NCI-H146 treated with DMSO at 0.1 percent for 48 hours (cell line): ENCODE results near the gene C4orf33.
"Not testable (repeated sequence)": the region's sequence is repeated elsewhere in the genome, so short reads cannot be mapped to it uniquely, and the experiment has no call there.

Experiments used
- DNase-seq: peaks from one replicate; lab custom pipeline; 2025; ENCODE audit not compliant: unreplicated experiment; lab: John Stamatoyannopoulos, UW

Gene C4orf33

DNA sequence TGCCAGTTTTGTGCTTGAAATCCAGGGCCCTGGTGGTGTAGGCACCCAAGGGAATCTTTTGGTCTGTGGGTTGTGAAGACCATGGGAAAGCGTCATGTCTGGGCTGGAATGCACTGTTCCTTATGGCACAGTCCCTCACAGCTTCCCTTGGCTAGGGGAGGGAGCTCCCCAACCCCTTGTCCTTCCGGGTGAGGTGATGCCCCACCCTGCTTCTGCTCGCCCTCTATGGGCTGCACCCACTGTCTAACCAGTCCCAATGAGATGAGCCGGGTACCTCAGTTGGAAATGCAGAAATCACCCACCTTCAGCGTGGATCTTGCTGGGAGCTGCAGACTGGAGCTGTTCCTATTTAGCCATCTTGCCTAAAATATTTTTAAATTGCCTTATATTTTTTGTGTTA is 30.7 kb downstream of the C4orf33 start:
- DNase-seq = not testable (repeated sequence)

DNA sequence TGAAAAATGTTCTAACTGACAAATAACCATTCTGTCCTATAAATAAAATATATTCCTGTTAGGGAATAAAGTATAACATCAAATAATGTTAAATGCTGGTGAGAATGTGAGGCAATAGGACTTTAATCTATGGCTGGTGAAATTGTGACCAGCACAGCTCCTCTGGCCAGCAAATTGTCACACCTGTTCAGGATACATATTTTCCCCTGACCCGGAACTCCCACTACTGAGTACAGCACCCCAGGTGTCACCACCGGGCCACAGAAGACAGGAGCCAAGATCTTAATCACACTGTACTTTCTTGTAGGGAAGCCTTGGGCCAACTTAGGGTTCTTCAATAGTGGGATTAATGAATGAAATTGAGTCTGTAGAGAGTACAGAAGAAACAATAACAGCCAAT is 33.2 kb downstream of the C4orf33 start:
- DNase-seq = no peak

DNA sequence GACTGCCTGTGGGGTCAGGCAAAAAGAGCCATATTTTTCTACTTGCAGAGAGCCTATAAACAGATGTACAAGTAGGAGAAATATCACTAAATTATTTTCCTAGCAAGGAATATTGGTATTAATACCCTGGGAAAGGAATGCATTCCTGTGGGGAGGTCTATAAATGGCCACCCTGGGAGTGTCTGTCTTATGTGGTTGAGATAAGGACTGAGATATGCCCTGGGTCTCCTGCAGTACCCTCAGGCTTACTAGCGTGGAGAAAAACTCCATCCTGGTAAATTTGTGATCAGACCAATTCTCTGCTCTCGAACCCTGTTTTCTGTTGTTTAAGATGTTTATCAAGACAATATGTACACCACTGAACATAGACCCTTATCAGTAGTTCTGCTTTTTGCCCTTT is 35.4 kb downstream of the C4orf33 start:
- no peak for DNase-seq

DNA sequence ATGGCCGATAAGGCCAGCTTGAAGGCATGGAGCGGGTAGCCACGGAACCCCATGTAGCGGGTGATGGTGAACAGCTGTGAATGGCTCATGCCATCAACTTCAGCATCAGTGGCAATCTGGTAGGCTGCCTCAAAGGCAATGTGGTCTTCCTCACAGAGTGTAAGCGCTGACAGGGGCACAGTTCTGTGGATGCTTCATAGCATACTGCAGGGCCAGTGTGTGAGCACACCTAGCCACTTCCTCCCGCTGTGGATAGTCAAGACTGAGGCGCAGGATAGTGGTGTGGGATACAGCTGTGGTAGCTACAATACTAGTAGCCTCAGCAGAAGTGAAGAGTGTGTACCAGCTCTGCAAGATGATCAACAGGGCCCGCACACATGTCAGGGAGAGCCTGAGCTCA is 40.5 kb downstream of the C4orf33 start:
- no peak for DNase-seq

DNA sequence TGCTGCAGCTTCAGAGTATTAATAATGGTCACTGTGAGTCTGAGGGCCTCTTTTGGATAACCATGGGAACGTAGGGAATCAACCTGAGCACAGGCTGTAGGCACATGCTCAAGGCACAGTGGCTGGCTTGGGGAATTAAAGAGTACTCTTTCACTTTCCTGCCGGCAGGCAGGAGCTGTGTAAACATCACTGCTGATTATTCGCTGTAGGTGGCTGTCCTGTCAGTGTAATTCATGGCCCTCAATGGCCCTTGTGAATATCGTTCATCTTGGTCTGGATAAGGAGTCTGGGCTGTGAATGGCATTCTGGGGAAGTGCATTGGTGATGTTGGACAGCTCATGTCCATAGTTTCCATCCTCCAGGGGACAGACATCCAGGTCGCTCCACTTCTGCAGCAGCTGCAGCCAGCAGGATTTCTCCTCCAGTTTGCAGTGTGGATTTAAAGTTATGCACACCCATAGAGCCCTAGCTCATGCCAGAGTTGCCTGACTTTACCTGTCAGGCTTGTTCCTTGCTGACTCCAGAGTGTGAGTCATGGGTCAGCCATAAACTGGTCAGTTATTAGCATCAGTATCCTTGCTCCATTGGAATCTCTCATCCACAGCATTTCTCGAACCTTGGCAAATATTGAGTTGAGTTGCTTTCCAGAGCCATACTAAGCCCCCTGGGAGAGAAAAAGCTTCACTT is 43.0 kb downstream of the C4orf33 start:
- peak; percentile 41 for DNase-seq

DNA sequence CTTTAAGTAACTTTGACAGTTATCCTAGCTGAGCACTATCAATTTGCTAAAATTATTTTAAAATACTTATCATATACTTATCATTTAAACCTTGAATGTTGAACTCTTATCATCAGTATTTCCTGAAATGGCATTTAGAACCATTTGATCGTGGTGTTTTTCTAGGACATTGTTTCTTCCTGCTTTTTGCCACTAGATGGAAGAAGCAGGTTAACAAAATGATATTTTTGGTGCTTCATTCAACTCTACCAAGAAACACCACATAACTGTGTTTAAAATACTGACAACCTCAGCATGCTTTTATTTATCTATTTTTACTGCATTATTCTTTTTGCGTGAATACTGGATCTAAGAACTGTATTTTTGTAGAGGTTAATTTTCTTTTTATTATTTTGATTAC is 44.6 kb downstream of the C4orf33 start:
- no peak for DNase-seq

DNA sequence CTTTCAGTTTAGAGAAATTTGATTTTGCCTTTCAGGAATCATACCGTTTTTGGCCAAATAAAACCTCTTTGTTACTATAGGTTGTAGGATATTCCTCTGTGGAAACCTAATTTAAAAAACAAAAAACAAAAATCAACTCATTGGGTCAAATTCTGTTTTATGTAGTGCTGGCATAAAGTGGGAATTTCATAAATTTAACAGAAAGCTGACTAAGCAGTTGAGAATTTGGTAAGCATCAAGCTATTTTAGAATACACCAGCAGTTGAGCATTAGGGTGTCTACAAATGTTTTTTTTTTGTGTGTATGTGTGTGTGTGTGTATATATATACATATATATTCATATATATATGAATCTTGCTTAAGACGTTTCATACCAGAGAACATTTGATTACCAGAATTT is 47.4 kb downstream of the C4orf33 start:
- no peak for DNase-seq

DNA sequence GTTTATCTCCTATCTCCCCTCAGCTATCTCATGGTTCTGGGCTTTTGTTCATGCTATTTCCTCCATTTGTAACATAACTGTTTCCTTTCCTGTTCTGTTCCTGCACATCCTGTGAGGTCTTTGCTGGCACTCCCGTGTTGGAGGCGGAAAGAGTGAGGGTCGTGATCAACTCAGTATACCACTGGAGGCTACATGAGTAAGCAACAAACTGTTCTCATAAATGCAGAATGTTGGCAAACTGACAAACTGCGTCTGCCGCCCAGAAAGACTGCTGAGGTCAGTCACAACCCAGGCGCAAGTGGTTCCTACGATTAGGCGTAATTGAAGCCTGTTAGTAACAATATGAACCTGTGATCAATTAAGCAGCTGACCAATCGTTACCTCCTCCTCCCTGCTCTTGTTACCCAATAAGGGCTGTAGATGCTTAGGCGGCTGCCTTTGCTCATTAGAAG is 48.8 kb downstream of the C4orf33 start:
- DNase-seq = no peak

DNA sequence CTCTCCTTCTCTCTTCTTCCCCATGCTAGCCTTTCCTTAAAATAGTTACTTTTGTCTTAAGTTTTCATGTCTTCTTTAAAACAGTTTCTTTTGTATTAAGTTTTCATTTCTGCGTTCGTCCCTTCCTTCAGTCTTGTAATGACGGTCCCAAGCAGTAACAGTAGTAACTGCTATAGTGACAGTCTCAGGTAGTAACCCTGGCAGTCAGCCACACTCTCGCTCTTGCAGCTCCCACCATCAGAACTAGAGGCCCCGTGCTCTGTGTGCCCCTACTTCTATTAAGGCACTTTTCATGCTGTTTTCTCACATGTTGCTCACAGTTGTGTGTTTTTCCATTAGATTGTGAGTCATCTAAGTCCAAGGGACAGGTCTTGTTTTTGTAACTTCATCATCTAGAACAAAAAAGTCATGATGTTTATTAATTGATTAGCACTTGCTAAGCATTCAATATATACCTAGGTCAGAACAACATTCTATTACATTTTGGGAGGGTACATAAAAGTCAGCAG is 49.3 kb downstream of the C4orf33 start:
- DNase-seq = no peak

DNA sequence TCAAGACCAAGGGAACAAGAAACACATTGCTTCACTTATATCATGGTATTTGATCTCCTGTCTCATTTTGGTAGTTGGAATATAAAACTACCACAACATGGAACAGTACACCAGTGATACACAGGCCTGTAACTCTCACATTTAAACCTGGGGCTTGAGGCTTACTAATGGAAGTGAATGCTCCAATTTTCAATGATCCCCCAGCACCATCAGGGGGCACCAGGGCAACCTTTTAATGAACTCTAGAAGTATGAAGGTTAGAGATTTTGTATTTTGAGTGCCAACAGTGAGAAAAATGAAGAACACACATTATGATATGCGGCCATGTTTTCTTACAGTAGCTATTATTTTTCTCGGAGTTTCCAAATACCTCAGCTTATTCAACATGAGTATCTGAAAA is 50.7 kb downstream of the C4orf33 start:
- DNase-seq = no peak

DNA sequence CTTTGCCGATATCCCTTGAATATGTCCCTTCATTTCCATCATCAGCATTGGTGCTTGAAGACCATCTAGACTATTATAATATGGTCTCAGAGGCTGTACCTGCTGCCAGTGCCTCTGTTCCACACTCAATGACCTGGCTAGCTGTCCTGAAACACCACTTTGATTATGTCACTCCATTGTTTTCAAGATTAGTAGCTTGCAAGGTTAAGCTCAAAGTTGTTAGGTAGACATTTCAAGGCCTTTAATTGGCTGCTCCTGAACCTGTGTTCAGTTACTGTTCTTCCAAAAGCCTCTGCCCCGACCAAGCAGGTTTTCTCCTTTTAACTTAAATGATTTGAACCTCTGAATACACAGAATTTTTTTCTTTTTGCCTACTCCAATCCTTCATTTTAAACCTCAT is 52.9 kb downstream of the C4orf33 start:
- no peak for DNase-seq

DNA sequence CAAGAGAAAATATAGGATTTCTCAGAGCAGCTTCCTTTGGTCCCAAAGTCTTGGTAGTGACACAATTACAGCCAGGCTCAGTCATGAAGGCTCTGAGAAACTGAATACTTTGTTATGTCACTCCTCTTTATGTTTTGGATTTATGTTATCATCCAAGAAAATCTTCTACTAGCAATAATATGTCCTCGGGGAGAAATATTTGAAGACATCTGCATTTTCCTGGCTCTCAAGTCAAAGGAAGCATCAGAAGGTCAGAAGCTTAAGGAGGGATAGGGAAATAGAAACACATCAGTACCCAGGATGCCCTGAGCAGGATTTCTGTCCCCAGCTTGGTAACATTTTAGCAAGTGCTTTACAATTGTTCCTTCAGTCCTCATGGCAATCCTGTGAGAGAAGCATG is 54.0 kb downstream of the C4orf33 start:
- DNase-seq = no peak

DNA sequence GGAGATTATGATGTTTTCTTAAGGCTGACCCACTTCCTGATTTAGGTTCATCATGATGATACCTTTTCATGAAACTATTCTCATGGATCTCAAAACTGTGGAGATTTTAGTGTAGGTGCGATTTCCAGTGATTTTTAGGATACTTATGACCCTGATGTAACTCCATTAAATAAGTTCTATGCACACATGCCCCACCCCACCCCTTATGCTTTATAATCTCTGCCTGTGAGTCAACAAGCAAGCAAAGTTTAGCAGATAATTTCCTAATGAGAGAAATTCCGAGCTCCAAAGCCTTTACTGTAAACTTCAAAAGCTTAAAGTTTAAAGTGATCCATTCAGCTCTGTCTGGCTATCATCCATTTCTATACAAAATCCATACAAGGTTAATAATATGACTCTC is 56.4 kb downstream of the C4orf33 start:
- no peak for DNase-seq

DNA sequence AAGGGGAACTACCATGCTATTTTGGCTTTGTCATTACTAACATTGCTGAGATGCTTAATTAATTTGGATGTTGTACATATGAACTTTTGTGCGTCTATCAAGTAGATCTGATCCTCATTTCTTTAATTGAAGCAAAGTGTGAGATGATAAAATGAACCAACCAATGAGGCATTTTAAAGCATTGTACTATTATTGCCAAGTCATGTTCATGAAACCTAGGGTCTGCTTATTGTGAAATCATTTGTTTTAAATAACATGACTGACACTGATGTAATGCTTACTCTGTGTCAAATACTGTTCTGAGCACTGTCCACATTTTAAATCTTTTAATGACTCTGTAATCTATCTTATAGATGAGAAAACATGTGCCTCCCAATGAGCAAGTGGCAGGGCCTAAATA is 57.7 kb downstream of the C4orf33 start:
- DNase-seq = no peak

DNA sequence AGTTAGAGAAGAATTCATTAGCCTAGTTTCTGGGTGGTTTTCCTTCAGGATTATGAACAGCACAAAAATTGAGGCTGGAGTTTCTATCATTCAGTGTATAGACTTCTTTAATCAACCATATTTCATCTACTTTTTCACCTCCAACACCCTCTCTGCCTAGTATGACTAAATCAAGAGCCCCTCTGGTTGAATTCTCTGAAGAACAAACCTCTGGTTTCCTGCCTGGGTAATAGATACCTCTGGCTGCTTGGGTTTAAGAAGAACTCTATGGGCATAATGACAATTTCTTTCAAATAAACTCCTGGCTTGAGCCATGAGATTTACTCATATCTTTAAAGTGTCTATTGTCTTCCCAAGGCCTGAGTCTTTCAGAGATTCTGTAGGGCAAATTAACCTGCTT is 66.5 kb downstream of the C4orf33 start:
- no peak for DNase-seq

DNA sequence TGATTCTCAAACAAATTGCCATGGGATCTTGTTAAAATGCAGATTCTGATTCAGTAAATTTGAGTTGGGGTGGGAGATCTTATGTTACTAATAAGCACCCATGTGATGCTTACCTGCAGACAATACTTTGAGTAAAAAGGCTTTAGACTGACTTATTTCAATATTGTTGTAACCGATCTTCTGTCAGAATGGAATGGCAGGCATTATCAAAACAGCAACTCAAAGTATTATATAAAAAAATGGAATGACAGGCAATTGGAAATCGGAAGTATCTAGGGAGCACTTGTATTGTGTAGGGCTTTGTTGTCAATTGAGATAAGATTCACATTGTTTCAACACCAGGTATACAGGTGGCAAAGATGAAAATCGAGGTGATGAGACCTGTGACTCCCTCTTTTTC is 67.5 kb downstream of the C4orf33 start:
- no peak for DNase-seq

DNA sequence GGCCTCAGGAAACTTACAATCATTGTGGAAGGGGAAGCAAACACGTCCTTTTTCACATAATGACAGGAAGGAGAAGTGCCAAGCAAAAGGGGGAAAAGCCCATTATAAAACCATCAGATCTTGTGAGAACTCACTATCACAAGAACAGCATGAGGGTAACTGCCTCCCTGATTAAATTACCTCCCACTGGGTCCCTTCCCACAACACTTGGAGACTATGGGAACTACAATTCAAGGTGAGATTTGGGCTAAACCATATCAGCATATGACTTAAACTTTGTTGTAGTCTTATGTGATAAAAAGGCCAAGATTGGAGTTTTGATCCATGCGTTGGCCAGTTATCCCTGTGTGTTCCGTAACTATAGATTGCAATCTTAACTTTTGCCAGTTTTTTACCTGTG is 68.3 kb downstream of the C4orf33 start:
- no peak for DNase-seq
